Endodermal cell (in vitro differentiated cells): ENCODE data around the gene ITGB7. TPM values are rescaled to one million over a fixed set of nuclear protein-coding genes. Genes with fewer than 3 reads are reported as not detected.

Source experiments
- DNase-seq: peaks from one replicate; pipeline ENCODE4 v3.0.0-alpha.2; 2017
- H3K27ac ChIP-seq: 2 replicates; pipeline ENCODE4 v1.5.1; 2013; ENCODE audit warnings: mild to moderate bottlenecking, low read depth, low read length, moderate library complexity
- H3K27me3 ChIP-seq: 2 replicates; pipeline ENCODE4 v1.6.1; 2013; ENCODE audit warnings: mild to moderate bottlenecking, low read length, moderate library complexity; ENCODE audit not compliant: insufficient read depth, control insufficient read depth, poor library complexity, severe bottlenecking
- H3K36me3 ChIP-seq: 2 replicates; pipeline ENCODE4 v1.7.0; 2013; ENCODE audit warnings: mild to moderate bottlenecking, low read length, moderate library complexity; ENCODE audit not compliant: control insufficient read depth, insufficient read depth
- H3K4me1 ChIP-seq: one replicate; pipeline ENCODE4 v1.7.0; 2013; ENCODE audit warnings: low read length; ENCODE audit not compliant: control insufficient read depth, insufficient read depth
- H3K4me3 ChIP-seq: 2 replicates; pipeline ENCODE4 v1.5.1; 2013; ENCODE audit warnings: mild to moderate bottlenecking, low read length, moderate library complexity
- H3K9ac ChIP-seq: 2 replicates; pipeline ENCODE4 v1.6.1; 2013; ENCODE audit warnings: mild to moderate bottlenecking, low read length, moderate library complexity; ENCODE audit not compliant: poor library complexity, severe bottlenecking; ENCODE audit errors: extremely low read depth
- H3K9me3 ChIP-seq: 2 replicates; pipeline ENCODE4 v1.6.1; 2013; ENCODE audit warnings: mild to moderate bottlenecking, low read length, moderate library complexity; ENCODE audit not compliant: control insufficient read depth
- H3K27ac Mint-ChIP-seq: 2 replicates; pipeline ENCODE4 v1.8.0; 2020; ENCODE audit warnings: mixed read lengths
- H3K27me3 Mint-ChIP-seq: 2 replicates; pipeline ENCODE4 v1.8.0; 2021; ENCODE audit warnings: mild to moderate bottlenecking, mixed read lengths; ENCODE audit not compliant: insufficient read depth
- H3K36me3 Mint-ChIP-seq: 2 replicates; pipeline ENCODE4 v1.8.0; 2020; ENCODE audit warnings: low read depth, mixed read lengths
- H3K4me1 Mint-ChIP-seq: 2 replicates; pipeline ENCODE4 v1.8.0; 2020; ENCODE audit warnings: mixed read lengths
- H3K4me3 Mint-ChIP-seq: 2 replicates; pipeline ENCODE4 v1.8.0; 2020; ENCODE audit warnings: mild to moderate bottlenecking, moderate library complexity, mixed read lengths
- H3K9me3 Mint-ChIP-seq: 2 replicates; pipeline ENCODE4 v1.8.0; 2020; ENCODE audit warnings: mild to moderate bottlenecking, mixed read lengths
- CTCF ChIP-seq: fragments of 200-600 bp; sonication (generic); conservative IDR thresholded peaks from 2 replicates; pipeline ENCODE4 v1.5.0; 2021; ENCODE audit warnings: antibody characterized with exemption, mild to moderate bottlenecking
- WGBS, 2 experiments: methylation state at CpG; one replicate each; pipeline versions ENCODE4 v1.1.5 to v1.1.7; 2013; ENCODE audit warnings: missing lambda C conversion rate in 2 of 2, mixed read lengths in 1 of 2; ENCODE audit not compliant: insufficient coverage in 1 of 2, insufficient read length in 1 of 2; 5-methylcytosine and 5-hydroxymethylcytosine counted together
- total RNA-seq, 2 donors: library from RNA; stranded (reverse); fragmentation: NEBNext Ultra II Directional in 1 of 2; extraction: Animal tissue kit (Norgen Biotek cat#: 25700) in 1 of 2; gene quantifications; 2 replicates in 1 of 2; 3 replicates in 1 of 2; pipeline ENCODE4 v1.2.1, GENCODE V29; 2021

The ITGB7 gene
- total RNA-seq, 2 donors from 2014 or later = 1.4 TPM

DNA sequence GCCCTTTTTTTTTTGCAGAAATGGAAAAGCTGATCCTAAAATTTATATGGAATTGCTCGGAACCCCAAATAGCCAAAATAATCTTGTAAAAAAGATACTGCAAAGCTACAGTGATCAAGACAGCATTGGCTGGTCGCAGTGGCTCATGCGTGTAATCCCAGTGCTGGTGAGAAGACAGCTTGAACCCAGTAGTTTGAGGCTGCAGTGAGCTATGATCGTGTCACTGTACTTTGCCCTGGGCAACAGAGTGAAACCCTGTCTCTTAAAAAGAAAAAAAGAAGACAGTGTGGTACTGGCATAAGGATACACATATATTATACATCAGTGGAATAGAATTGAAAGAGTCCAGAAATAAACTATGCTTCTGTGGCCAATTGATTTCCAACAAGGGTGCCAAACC, 5.4 kb downstream of the ITGB7 start:
- Histone ChIP-seq H3K36me3 (no peaks in the 10 kb centered on the region), H3K4me3 (no peak overlapping the region), H3K27me3 (peaks cover 23% of the 10 kb centered on the region), H3K9ac (no peak overlapping the region), H3K27ac (no peak overlapping the region), H3K9me3 (no peaks in the 10 kb centered on the region), H3K4me1 (no peaks in the 10 kb centered on the region)
- no peaks in the 10 kb centered on the region for H3K9me3 Mint-ChIP-seq
- DNase-seq = no peak
- H3K27ac Mint-ChIP-seq = no peak overlapping the region
- no peak for TF ChIP-seq CTCF
- H3K36me3 Mint-ChIP-seq = no peaks in the 10 kb centered on the region
- WGBS, 2 experiments = 95 to 98% methylated on average over 4 of the region's 4 CpGs
- H3K27me3 Mint-ChIP-seq = peaks cover 73% of the 10 kb centered on the region
- H3K4me1 Mint-ChIP-seq = no peaks in the 10 kb centered on the region
- no peak overlapping the region for H3K4me3 Mint-ChIP-seq

- H3K27ac Mint-ChIP-seq = no peak overlapping the region
- H3K27me3 Mint-ChIP-seq = peaks cover 75% of the 10 kb centered on the region
These were observed 5.9 kb downstream of the ITGB7 start for GRCh38 chr12:53201177-53201541.

DNA sequence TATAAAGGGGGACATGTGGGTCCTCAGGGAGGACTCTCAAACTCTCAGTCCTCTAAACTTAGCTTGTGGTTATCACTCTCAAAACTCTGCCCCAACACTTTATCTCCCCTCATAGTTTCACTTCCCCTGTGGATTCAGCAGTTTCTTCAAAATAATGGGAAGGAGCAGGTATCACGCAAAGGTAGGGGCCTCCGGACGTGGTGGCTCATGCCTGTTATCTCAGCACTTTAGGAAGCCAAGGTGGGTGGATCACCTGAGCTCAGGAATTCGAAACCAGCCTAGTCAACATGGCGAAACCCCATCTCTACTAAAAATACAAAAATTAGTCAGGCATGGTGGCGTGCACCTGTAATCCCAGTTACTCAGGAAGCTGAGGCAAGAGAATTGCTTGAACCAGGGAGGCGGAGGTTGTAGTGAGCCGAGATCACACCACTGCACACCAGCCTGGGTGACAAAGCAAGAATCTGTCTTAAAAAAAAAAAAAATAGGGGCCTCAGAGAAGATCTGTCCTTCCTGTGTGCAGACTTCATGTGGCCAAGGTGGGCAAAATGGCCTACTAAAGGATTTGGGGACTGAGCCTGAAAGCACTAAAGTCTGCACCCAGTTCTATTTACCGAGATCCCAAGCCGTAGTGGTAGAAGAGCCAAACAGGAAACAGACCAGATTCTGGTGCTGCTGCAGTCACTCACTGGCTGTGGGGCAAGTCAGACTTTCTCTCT, 6.4 kb downstream of the ITGB7 start:
- Histone ChIP-seq H3K9ac (no peak overlapping the region), H3K36me3 (no peaks in the 10 kb centered on the region), H3K27ac (no peak overlapping the region), H3K27me3 (peaks cover 27% of the 10 kb centered on the region), H3K4me3 (no peak overlapping the region), H3K4me1 (no peaks in the 10 kb centered on the region), H3K9me3 (no peaks in the 10 kb centered on the region)
- no peak for TF ChIP-seq CTCF
- DNase-seq = no peak
- peaks cover 77% of the 10 kb centered on the region for H3K27me3 Mint-ChIP-seq
- no peaks in the 10 kb centered on the region for H3K4me1 Mint-ChIP-seq
- H3K4me3 Mint-ChIP-seq = no peak overlapping the region
- 85 to 86% methylated on average over 8 to 10 of the region's 10 CpGs for WGBS, 2 experiments
- H3K36me3 Mint-ChIP-seq = no peaks in the 10 kb centered on the region
- no peaks in the 10 kb centered on the region for H3K9me3 Mint-ChIP-seq
- no peak overlapping the region for H3K27ac Mint-ChIP-seq

More at GRCh38 chr12:53201177-53201541, 5.9 kb downstream of the ITGB7 start:
- H3K4me3 ChIP-seq = no peak overlapping the region
- no peaks in the 10 kb centered on the region for H3K4me1 ChIP-seq
- no peak for TF ChIP-seq CTCF
- H3K9me3 ChIP-seq = no peaks in the 10 kb centered on the region
- no peak overlapping the region for H3K27ac ChIP-seq
- peaks cover 23% of the 10 kb centered on the region for H3K27me3 ChIP-seq
- WGBS, 2 experiments = 91 to 92% methylated on average over 1 of the region's 1 CpG
- Mint-ChIP-seq H3K4me3 (no peak overlapping the region), H3K36me3 (no peaks in the 10 kb centered on the region), H3K9me3 (no peaks in the 10 kb centered on the region), H3K4me1 (no peaks in the 10 kb centered on the region)
- no peak overlapping the region for H3K9ac ChIP-seq
- DNase-seq = no peak
- no peaks in the 10 kb centered on the region for H3K36me3 ChIP-seq
